Measurements from ENCODE around the gene ZNF784.

DNA sequence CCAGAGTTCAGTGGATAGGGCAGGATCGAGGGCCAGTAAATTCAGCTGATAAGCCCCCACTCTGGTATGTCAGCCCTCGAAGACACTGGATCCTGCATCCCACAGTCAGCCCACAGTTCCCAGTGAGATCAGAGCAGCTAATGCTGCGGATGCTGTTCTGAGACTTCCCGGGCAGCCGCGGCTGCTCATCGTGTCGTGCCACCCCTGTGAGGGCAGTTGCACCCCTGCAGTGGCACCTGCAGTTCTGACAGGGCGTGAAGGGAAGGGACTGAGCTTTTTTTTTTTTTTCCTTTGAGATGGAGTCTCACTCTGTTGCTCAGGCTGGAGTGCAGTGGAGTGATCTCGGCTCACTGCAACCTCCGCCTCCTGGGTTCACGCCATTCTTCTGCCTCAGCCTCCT, 43.1 kb upstream of the ZNF784 start:
- TF ChIP-seq, protein P1, sequence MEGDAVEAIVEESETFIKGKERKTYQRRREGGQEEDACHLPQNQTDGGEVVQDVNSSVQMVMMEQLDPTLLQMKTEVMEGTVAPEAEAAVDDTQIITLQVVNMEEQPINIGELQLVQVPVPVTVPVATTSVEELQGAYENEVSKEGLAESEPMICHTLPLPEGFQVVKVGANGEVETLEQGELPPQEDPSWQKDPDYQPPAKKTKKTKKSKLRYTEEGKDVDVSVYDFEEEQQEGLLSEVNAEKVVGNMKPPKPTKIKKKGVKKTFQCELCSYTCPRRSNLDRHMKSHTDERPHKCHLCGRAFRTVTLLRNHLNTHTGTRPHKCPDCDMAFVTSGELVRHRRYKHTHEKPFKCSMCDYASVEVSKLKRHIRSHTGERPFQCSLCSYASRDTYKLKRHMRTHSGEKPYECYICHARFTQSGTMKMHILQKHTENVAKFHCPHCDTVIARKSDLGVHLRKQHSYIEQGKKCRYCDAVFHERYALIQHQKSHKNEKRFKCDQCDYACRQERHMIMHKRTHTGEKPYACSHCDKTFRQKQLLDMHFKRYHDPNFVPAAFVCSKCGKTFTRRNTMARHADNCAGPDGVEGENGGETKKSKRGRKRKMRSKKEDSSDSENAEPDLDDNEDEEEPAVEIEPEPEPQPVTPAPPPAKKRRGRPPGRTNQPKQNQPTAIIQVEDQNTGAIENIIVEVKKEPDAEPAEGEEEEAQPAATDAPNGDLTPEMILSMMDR (IDR thresholded peaks at IDR 0.05): no peak
- no peak for TF ChIP-seq POLR2A (IDR thresholded peaks at IDR 0.05)

Measured in lower leg skin (tissue), 3 donors.